Measurements from ENCODE around the gene TRPT1.

TRPT1 gene

GRCh38 chr11:64252003-64252872, 26.3 kb upstream of the TRPT1 start (continued):
- no peak for TF ChIP-seq ZNF488 (tag by site-specific recombination; IDR thresholded peaks at IDR 0.05)
- TF ChIP-seq ZSCAN30 (tag by site-specific recombination; IDR thresholded peaks at IDR 0.05): no peak
- no peak for TF ChIP-seq ZNF202 (tag by site-specific recombination; IDR thresholded peaks at IDR 0.05; ENCODE audit: borderline replicate concordance)
- TF ChIP-seq ZNF449 (tag by site-specific recombination; IDR thresholded peaks at IDR 0.05): no peak
- TF ChIP-seq ZNF580 (tag by site-specific recombination; IDR thresholded peaks at IDR 0.05): no peak
- TF ChIP-seq ZNF473 (tag by site-specific recombination; IDR thresholded peaks at IDR 0.05): no peak

GRCh38 chr11:64251753-64252002, 25.7 kb upstream of the TRPT1 start:
- TF ChIP-seq ZBTB26 (tag by site-specific recombination; optimal IDR thresholded peaks at IDR 0.05) (peak; percentile 10), ZNF292 (tag by site-specific recombination; IDR thresholded peaks at IDR 0.05; ENCODE audit: borderline replicate concordance, low read depth) (no peak), HIC1 (tag by site-specific recombination; IDR thresholded peaks at IDR 0.05) (no peak)
- CTCF ChIA-PET: interaction anchor here (0.6 to 3.6 kb wide), 17 partner anchors 9 to 485 kb away, joined by 3 to 48 read pairs (median 4); partner anchors contain the start of genes BAD and CATSPERZ
- Histone ChIP-seq H3K4me3 (ENCODE audit: low read depth, low read length) (peak overlapping the region; percentile 48), H3K4me1 (ENCODE audit: control insufficient read depth, insufficient read depth, low read length) (peaks cover 10% of the 10 kb centered on the region), H3K36me3 (ENCODE audit: control insufficient read depth in 2 of 2, insufficient read depth in 1 of 2, low read length in 2 of 2) (peaks cover 0 to 27% of the 10 kb centered on the region in 2 experiments; a peak in 1 of 3 replicates), H3K9me3 (ENCODE audit: control insufficient read depth, insufficient read depth, low read depth, low read length) (no peaks in the 10 kb centered on the region), H3K27ac (ENCODE audit: extremely low read depth, low read depth, low read length) (peak overlapping the region; percentile 3; the same call in 1 of the 2 replicates)
- POLR2A ChIA-PET: interaction anchor here (1.2 to 4.2 kb wide), 6 partner anchors 9 to 25 kb away, joined by 4 to 52 read pairs (median 6); partner anchors contain the start of genes FKBP2 and NUDT22

- CTCF ChIA-PET: interaction anchor here (0.6 to 3.6 kb wide), 26 partner anchors 8 to 227 kb away, joined by 3 to 48 read pairs (median 4); partner anchors contain the start of genes BAD, CATSPERZ and FKBP2
- peak within 1 kb of the TSS; percentile 3; the same call in 1 of the 2 replicates for H3K27ac ChIP-seq (ENCODE audit: extremely low read depth, low read depth, low read length)
- H3K4me3 ChIP-seq (ENCODE audit: low read depth, low read length): peak within 1 kb of the TSS; percentile 48
- peaks cover 0 to 22% of the 10 kb centered on the region in 2 experiments; a peak in 1 of 3 replicates for H3K36me3 ChIP-seq (ENCODE audit: control insufficient read depth in 2 of 2, insufficient read depth in 1 of 2, low read length in 2 of 2)
- POLR2A ChIA-PET: interaction anchor here (1.2 to 4.2 kb wide), 5 partner anchors 10 to 67 kb away, joined by 4 to 52 read pairs (median 7); partner anchors contain the start of genes FKBP2, NUDT22 and PRDX5
- no peaks in the 10 kb centered on the region for H3K9me3 ChIP-seq (ENCODE audit: control insufficient read depth, insufficient read depth, low read depth, low read length)
- peaks cover 10% of the 10 kb centered on the region for H3K4me1 ChIP-seq (ENCODE audit: control insufficient read depth, insufficient read depth, low read length)
- TF ChIP-seq ZNF26 (tag by site-specific recombination; IDR thresholded peaks at IDR 0.05): no peak
- TF ChIP-seq ZNF600 (tag by site-specific recombination; IDR thresholded peaks at IDR 0.05): 0 out of 2 replicates have a peak, but pooled peaks have one; percentile 11
- TF ChIP-seq ZFHX2 (tag by site-specific recombination; conservative IDR thresholded peaks at IDR 0.05): peak; percentile 46; the same call in 1 of the 2 replicates
- no peak for TF ChIP-seq ZNF660 (tag by site-specific recombination; IDR thresholded peaks at IDR 0.05)
- TF ChIP-seq KLF9 (tag by site-specific recombination; IDR thresholded peaks at IDR 0.05; ENCODE audit: low read depth): peak; percentile 34; the same call in 1 of the 2 replicates
- no peak for TF ChIP-seq HOXD13 (CRISPR knock-in tag; IDR thresholded peaks at IDR 0.05; ENCODE audit: borderline replicate concordance)
- no peak for TF ChIP-seq ZNF169 (tag by site-specific recombination; IDR thresholded peaks at IDR 0.05)
- TF ChIP-seq ZNF629 (tag by site-specific recombination; IDR thresholded peaks at IDR 0.05): 0 out of 2 replicates have a peak, but pooled peaks have one; percentile 11
- peak; percentile 75; the same call in 1 of the 2 replicates for TF ChIP-seq ZNF324 (tag by site-specific recombination; IDR thresholded peaks at IDR 0.05)
- TF ChIP-seq GLIS1 (tag by site-specific recombination; IDR thresholded peaks at IDR 0.05): peak; percentile 93; the same call in 1 of the 2 replicates
- TF ChIP-seq ZNF132 (tag by site-specific recombination; IDR thresholded peaks at IDR 0.05; ENCODE audit: borderline replicate concordance): no peak
These were observed 25.2 kb upstream of the TRPT1 start, which contains the start of gene PLCB3 for GRCh38 chr11:64251016-64251752. TSS of gene PLCB3 (plus strand) at chr11:64251530. CDS start at chr11:64251650, 120 bp downstream.

Data from HEK293 (cell line).